ENCODE data around the gene NEK11.

NEK11 gene

GRCh38 chr3:131109156-131109555, 82.5 kb downstream of the NEK11 start:
- Histone ChIP-seq H3K27me3 (ENCODE audit: control insufficient read depth in 5 of 5, insufficient read depth in 4 of 5, low read length in 5 of 5) (no peaks in the 10 kb centered on the region), H3K9me3 (ENCODE audit: control insufficient read depth in 5 of 5, low read length in 5 of 5) (peaks cover 0 to 2% (median 0%) of the 10 kb centered on the region in 5 donors), H3K36me3 (ENCODE audit: control insufficient read depth in 5 of 5, insufficient read depth in 5 of 5, low read length in 5 of 5) (peaks cover 0 to 7% (median 0%) of the 10 kb centered on the region in 5 donors), H3K27ac (ENCODE audit: low read depth, low read length) (no peak overlapping the region), H3K4me1 (ENCODE audit: control insufficient read depth in 5 of 5, insufficient read depth in 5 of 5, low read length in 5 of 5) (no peaks in the 10 kb centered on the region), H3K9ac (ENCODE audit: low read length in 5 of 5) (no peak overlapping the region), H3K4me3 (ENCODE audit: low read depth in 1 of 5, low read length in 5 of 5) (no peak overlapping the region)

- Histone ChIP-seq H3K9me3 (ENCODE audit: control insufficient read depth in 5 of 5, low read length in 5 of 5) (no peaks in the 10 kb centered on the region), H3K4me3 (ENCODE audit: low read depth in 1 of 5, low read length in 5 of 5) (no peak overlapping the region)
These were observed 83.4 kb downstream of the NEK11 start for GRCh38 chr3:131110087-131110486.

GRCh38 chr3:131114256-131114655, 87.6 kb downstream of the NEK11 start:
- Histone ChIP-seq H3K27me3 (ENCODE audit: control insufficient read depth in 5 of 5, insufficient read depth in 4 of 5, low read length in 5 of 5) (no peaks in the 10 kb centered on the region), H3K9ac (ENCODE audit: low read length in 5 of 5) (no peak overlapping the region), H3K36me3 (ENCODE audit: control insufficient read depth in 5 of 5, insufficient read depth in 5 of 5, low read length in 5 of 5) (peaks cover 0 to under 1% (median 0%) of the 10 kb centered on the region in 5 donors), H3K4me3 (ENCODE audit: low read depth in 1 of 5, low read length in 5 of 5) (no peak overlapping the region), H3K9me3 (ENCODE audit: control insufficient read depth in 5 of 5, low read length in 5 of 5) (no peaks in the 10 kb centered on the region), H3K4me1 (ENCODE audit: control insufficient read depth in 5 of 5, insufficient read depth in 5 of 5, low read length in 5 of 5) (peaks cover 0 to 2% (median 0%) of the 10 kb centered on the region in 5 donors), H3K27ac (ENCODE audit: low read depth, low read length) (no peak overlapping the region)

More at GRCh38 chr3:131110087-131110486, 83.4 kb downstream of the NEK11 start:
- Histone ChIP-seq H3K9ac (ENCODE audit: low read length in 5 of 5) (no peak overlapping the region), H3K27ac (ENCODE audit: low read depth, low read length) (no peak overlapping the region), H3K4me1 (ENCODE audit: control insufficient read depth in 5 of 5, insufficient read depth in 5 of 5, low read length in 5 of 5) (peaks cover 0 to 2% (median 0%) of the 10 kb centered on the region in 5 donors), H3K27me3 (ENCODE audit: control insufficient read depth in 5 of 5, insufficient read depth in 4 of 5, low read length in 5 of 5) (no peaks in the 10 kb centered on the region), H3K36me3 (ENCODE audit: control insufficient read depth in 5 of 5, insufficient read depth in 5 of 5, low read length in 5 of 5) (peaks cover 0 to 7% (median 0%) of the 10 kb centered on the region in 5 donors)

- H3K9me3 ChIP-seq (ENCODE audit: control insufficient read depth in 5 of 5, low read length in 5 of 5) = peaks cover 0 to 16% (median 7%) of the 10 kb centered on the region in 5 donors
- H3K9ac ChIP-seq (ENCODE audit: low read length in 5 of 5) = no peak overlapping the region
- H3K36me3 ChIP-seq (ENCODE audit: control insufficient read depth in 5 of 5, insufficient read depth in 5 of 5, low read length in 5 of 5) = no peaks in the 10 kb centered on the region
- no peak overlapping the region for H3K27ac ChIP-seq (ENCODE audit: low read depth, low read length)
- H3K4me1 ChIP-seq (ENCODE audit: control insufficient read depth in 5 of 5, insufficient read depth in 5 of 5, low read length in 5 of 5) = no peaks in the 10 kb centered on the region
- no peaks in the 10 kb centered on the region for H3K27me3 ChIP-seq (ENCODE audit: control insufficient read depth in 5 of 5, insufficient read depth in 4 of 5, low read length in 5 of 5)
- H3K4me3 ChIP-seq (ENCODE audit: low read depth in 1 of 5, low read length in 5 of 5) = no peak overlapping the region
These were observed 99.0 kb downstream of the NEK11 start for GRCh38 chr3:131125684-131126083.

- Histone ChIP-seq H3K27ac (ENCODE audit: low read depth, low read length) (no peak overlapping the region), H3K9ac (ENCODE audit: low read length in 5 of 5) (no peak overlapping the region), H3K9me3 (ENCODE audit: control insufficient read depth in 5 of 5, low read length in 5 of 5) (peaks cover 0 to 4% (median 0%) of the 10 kb centered on the region in 5 donors), H3K4me3 (ENCODE audit: low read depth in 1 of 5, low read length in 5 of 5) (no peak overlapping the region), H3K4me1 (ENCODE audit: control insufficient read depth in 5 of 5, insufficient read depth in 5 of 5, low read length in 5 of 5) (no peaks in the 10 kb centered on the region), H3K36me3 (ENCODE audit: control insufficient read depth in 5 of 5, insufficient read depth in 5 of 5, low read length in 5 of 5) (peaks cover 0 to 6% (median 0%) of the 10 kb centered on the region in 5 donors), H3K27me3 (ENCODE audit: control insufficient read depth in 5 of 5, insufficient read depth in 4 of 5, low read length in 5 of 5) (no peaks in the 10 kb centered on the region)
These were observed 114.2 kb downstream of the NEK11 start for GRCh38 chr3:131140891-131141290.

- Histone ChIP-seq H3K36me3 (ENCODE audit: control insufficient read depth in 5 of 5, insufficient read depth in 5 of 5, low read length in 5 of 5) (peaks cover 0 to 6% (median 0%) of the 10 kb centered on the region in 5 donors), H3K4me3 (ENCODE audit: low read depth in 1 of 5, low read length in 5 of 5) (no peak overlapping the region), H3K9me3 (ENCODE audit: control insufficient read depth in 5 of 5, low read length in 5 of 5) (peaks cover 0 to 4% (median 0%) of the 10 kb centered on the region in 5 donors), H3K4me1 (ENCODE audit: control insufficient read depth in 5 of 5, insufficient read depth in 5 of 5, low read length in 5 of 5) (no peaks in the 10 kb centered on the region), H3K9ac (ENCODE audit: low read length in 5 of 5) (no peak overlapping the region), H3K27me3 (ENCODE audit: control insufficient read depth in 5 of 5, insufficient read depth in 4 of 5, low read length in 5 of 5) (no peaks in the 10 kb centered on the region), H3K27ac (ENCODE audit: low read depth, low read length) (no peak overlapping the region)
These were observed 115.1 kb downstream of the NEK11 start for GRCh38 chr3:131141770-131142169.

GRCh38 chr3:131142580-131142979, 115.9 kb downstream of the NEK11 start:
- no peak overlapping the region for H3K4me3 ChIP-seq (ENCODE audit: low read depth in 1 of 5, low read length in 5 of 5)
- peaks cover 0 to 5% (median 0%) of the 10 kb centered on the region in 5 donors for H3K4me1 ChIP-seq (ENCODE audit: control insufficient read depth in 5 of 5, insufficient read depth in 5 of 5, low read length in 5 of 5)
- no peak overlapping the region for H3K9ac ChIP-seq (ENCODE audit: low read length in 5 of 5)
- no peaks in the 10 kb centered on the region for H3K27me3 ChIP-seq (ENCODE audit: control insufficient read depth in 5 of 5, insufficient read depth in 4 of 5, low read length in 5 of 5)
- no peak overlapping the region for H3K27ac ChIP-seq (ENCODE audit: low read depth, low read length)
- peaks cover 0 to 4% (median 0%) of the 10 kb centered on the region in 5 donors for H3K9me3 ChIP-seq (ENCODE audit: control insufficient read depth in 5 of 5, low read length in 5 of 5)
- H3K36me3 ChIP-seq (ENCODE audit: control insufficient read depth in 5 of 5, insufficient read depth in 5 of 5, low read length in 5 of 5) = peaks cover 0 to 6% (median 0%) of the 10 kb centered on the region in 5 donors

GRCh38 chr3:131143802-131144201, 117.1 kb downstream of the NEK11 start:
- H3K9ac ChIP-seq (ENCODE audit: low read length in 5 of 5) = peak overlapping the region in 1 of 5 donors; percentile 20
- peaks cover 0 to 7% (median 0%) of the 10 kb centered on the region in 5 donors for H3K4me1 ChIP-seq (ENCODE audit: control insufficient read depth in 5 of 5, insufficient read depth in 5 of 5, low read length in 5 of 5)
- H3K27me3 ChIP-seq (ENCODE audit: control insufficient read depth in 5 of 5, insufficient read depth in 4 of 5, low read length in 5 of 5) = no peaks in the 10 kb centered on the region
- H3K4me3 ChIP-seq (ENCODE audit: low read depth in 1 of 5, low read length in 5 of 5) = no peak overlapping the region
- peaks cover 0 to 4% (median 0%) of the 10 kb centered on the region in 5 donors for H3K9me3 ChIP-seq (ENCODE audit: control insufficient read depth in 5 of 5, low read length in 5 of 5)
- peaks cover 0 to 3% (median 0%) of the 10 kb centered on the region in 5 donors for H3K36me3 ChIP-seq (ENCODE audit: control insufficient read depth in 5 of 5, insufficient read depth in 5 of 5, low read length in 5 of 5)
- no peak overlapping the region for H3K27ac ChIP-seq (ENCODE audit: low read depth, low read length)

GRCh38 chr3:131147534-131147933, 120.9 kb downstream of the NEK11 start:
- H3K4me1 ChIP-seq (ENCODE audit: control insufficient read depth in 5 of 5, insufficient read depth in 5 of 5, low read length in 5 of 5) = peaks cover 0 to 7% (median 0%) of the 10 kb centered on the region in 5 donors
- no peak overlapping the region for H3K27ac ChIP-seq (ENCODE audit: low read depth, low read length)
- H3K9ac ChIP-seq (ENCODE audit: low read length in 5 of 5) = no peak overlapping the region
- H3K9me3 ChIP-seq (ENCODE audit: control insufficient read depth in 5 of 5, low read length in 5 of 5) = peaks cover 0 to 3% (median 0%) of the 10 kb centered on the region in 5 donors
- H3K27me3 ChIP-seq (ENCODE audit: control insufficient read depth in 5 of 5, insufficient read depth in 4 of 5, low read length in 5 of 5) = no peaks in the 10 kb centered on the region
- H3K4me3 ChIP-seq (ENCODE audit: low read depth in 1 of 5, low read length in 5 of 5) = no peak overlapping the region
- H3K36me3 ChIP-seq (ENCODE audit: control insufficient read depth in 5 of 5, insufficient read depth in 5 of 5, low read length in 5 of 5) = no peaks in the 10 kb centered on the region

GRCh38 chr3:131158434-131158833, 131.8 kb downstream of the NEK11 start:
- H3K27ac ChIP-seq (ENCODE audit: low read depth, low read length) = no peak overlapping the region
- no peak overlapping the region for H3K9ac ChIP-seq (ENCODE audit: low read length in 5 of 5)
- no peaks in the 10 kb centered on the region for H3K36me3 ChIP-seq (ENCODE audit: control insufficient read depth in 5 of 5, insufficient read depth in 5 of 5, low read length in 5 of 5)
- no peak overlapping the region for H3K4me3 ChIP-seq (ENCODE audit: low read depth in 1 of 5, low read length in 5 of 5)
- no peaks in the 10 kb centered on the region for H3K27me3 ChIP-seq (ENCODE audit: control insufficient read depth in 5 of 5, insufficient read depth in 4 of 5, low read length in 5 of 5)
- H3K4me1 ChIP-seq (ENCODE audit: control insufficient read depth in 5 of 5, insufficient read depth in 5 of 5, low read length in 5 of 5) = peaks cover 0 to 18% (median 12%) of the 10 kb centered on the region in 5 donors
- H3K9me3 ChIP-seq (ENCODE audit: control insufficient read depth in 5 of 5, low read length in 5 of 5) = no peaks in the 10 kb centered on the region
